GM06990 (cell line): ENCODE measurements around the gene URB1.

ENCODE experiments used
- DNase-seq: peaks from one replicate; pipeline ENCODE4 v3.0.0-alpha.2; 2011; ENCODE audit not compliant: insufficient read length; ENCODE audit errors: extremely low read depth
- H3K27me3 ChIP-seq: replicated peaks from 2 replicates; pipeline ENCODE4 v1.6.0; 2011; ENCODE audit warnings: low read length; ENCODE audit not compliant: control insufficient read depth, insufficient read depth
- H3K36me3 ChIP-seq: 2 replicates; pipeline ENCODE4 v1.5.1; 2011; ENCODE audit warnings: low read length; ENCODE audit not compliant: control insufficient read depth, insufficient read depth
- H3K4me3 ChIP-seq: replicated peaks from 2 replicates; pipeline ENCODE4 v1.5.1; 2011; ENCODE audit warnings: low read depth, mild to moderate bottlenecking, control low read depth, low read length
- CTCF ChIP-seq: IDR thresholded peaks from 2 replicates; pipeline ENCODE4 v1.5.1; 2011; ENCODE audit warnings: low read length, control low read depth, mild to moderate bottlenecking, inconsistent platforms; ENCODE audit not compliant: insufficient read depth, poor library complexity, severe bottlenecking

The URB1 gene

GRCh38 chr21:32412162-32413014 lies 19.6 kb upstream of the URB1 start, which contains the start of gene EVA1C:
Gene EVA1C, plus strand, starts transcription at chr21:32412706. Its CDS starts 148 bp downstream, at chr21:32412854.
- no peak for TF ChIP-seq CTCF
- no peaks in the 10 kb centered on the region for H3K36me3 ChIP-seq
- no peaks in the 10 kb centered on the region; the same call in none of the 2 replicates for H3K27me3 ChIP-seq
- DNase-seq = peak; percentile 13
- no peak within 1 kb of the TSS; the same call in 1 of the 2 replicates for H3K4me3 ChIP-seq

GRCh38 chr21:32411350-32412161 lies 18.7 kb upstream of the URB1 start:
- no peak for DNase-seq
- Histone ChIP-seq H3K36me3 (no peaks in the 10 kb centered on the region), H3K4me3 (no peak overlapping the region), H3K27me3 (no peaks in the 10 kb centered on the region; the same call in none of the 2 replicates)
- TF ChIP-seq CTCF = no peak

GRCh38 chr21:32410916-32411315 lies 18.1 kb upstream of the URB1 start:
- H3K36me3 ChIP-seq = no peaks in the 10 kb centered on the region
- H3K4me3 ChIP-seq = no peak overlapping the region
- TF ChIP-seq CTCF = no peak
- no peaks in the 10 kb centered on the region; the same call in none of the 2 replicates for H3K27me3 ChIP-seq
- no peak for DNase-seq

- Histone ChIP-seq H3K27me3 (no peaks in the 10 kb centered on the region; the same call in none of the 2 replicates), H3K4me3 (no peak overlapping the region), H3K36me3 (no peaks in the 10 kb centered on the region)
- no peak for TF ChIP-seq CTCF
- no peak for DNase-seq
Observed at GRCh38 chr21:32410291-32410690, 17.5 kb upstream of the URB1 start.

GRCh38 chr21:32406405-32406804 lies 13.6 kb upstream of the URB1 start:
- Histone ChIP-seq H3K27me3 (no peaks in the 10 kb centered on the region), H3K4me3 (no peak overlapping the region), H3K36me3 (no peaks in the 10 kb centered on the region)
- DNase-seq = no peak
- no peak for TF ChIP-seq CTCF
